HG03135 (cell line): ENCODE data around the gene GPR37.

Source experiments
- ATAC-seq: cut with Tn5 transposase; IDR thresholded peaks from one replicate; pipeline ENCODE4 v1.9.1; 2021; ENCODE audit warnings: mild to moderate bottlenecking, moderate library complexity; ENCODE audit not compliant: unreplicated experiment

Gene GPR37

DNA sequence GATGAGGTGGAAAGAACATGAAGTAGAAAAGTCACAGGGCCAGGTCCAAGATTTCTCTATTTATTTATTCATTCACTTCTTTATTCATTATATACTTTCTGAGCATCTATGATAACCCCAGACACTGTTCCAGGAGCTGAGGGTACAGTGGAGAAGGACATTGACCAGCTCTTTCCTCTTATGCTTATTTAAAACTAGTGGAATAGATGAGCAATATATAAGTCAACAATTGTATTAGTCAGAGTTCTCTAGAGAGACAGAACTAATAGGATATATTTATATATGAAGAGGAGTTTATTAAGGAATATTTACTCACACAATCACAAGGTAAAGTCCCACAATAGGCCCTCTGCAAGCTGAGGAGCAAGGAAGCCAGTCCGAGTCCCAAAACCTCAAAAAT is 15.0 kb upstream of the GPR37 start:
- no peak for ATAC-seq

GRCh38 chr7:124780056-124780455 is 14.5 kb upstream of the GPR37 start:
- no peak for ATAC-seq

DNA sequence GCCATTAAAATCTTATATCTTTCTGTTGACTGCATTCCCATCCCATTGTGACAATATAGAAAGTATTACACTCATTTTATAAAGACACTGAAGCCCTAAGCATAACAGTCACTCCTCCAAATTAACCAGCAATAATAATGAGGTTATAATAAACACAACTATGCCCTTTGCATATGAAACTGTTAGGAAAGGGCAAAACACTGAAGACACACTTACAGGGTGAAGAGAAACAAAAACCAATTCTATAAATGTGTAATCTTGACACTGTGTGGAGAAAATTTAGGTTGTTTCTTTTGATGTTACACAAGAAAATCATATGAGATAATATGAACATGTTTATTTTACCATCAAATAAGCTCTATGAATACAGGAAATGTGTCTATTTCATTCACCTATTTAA is 14.0 kb upstream of the GPR37 start:
- ATAC-seq: no peak

DNA sequence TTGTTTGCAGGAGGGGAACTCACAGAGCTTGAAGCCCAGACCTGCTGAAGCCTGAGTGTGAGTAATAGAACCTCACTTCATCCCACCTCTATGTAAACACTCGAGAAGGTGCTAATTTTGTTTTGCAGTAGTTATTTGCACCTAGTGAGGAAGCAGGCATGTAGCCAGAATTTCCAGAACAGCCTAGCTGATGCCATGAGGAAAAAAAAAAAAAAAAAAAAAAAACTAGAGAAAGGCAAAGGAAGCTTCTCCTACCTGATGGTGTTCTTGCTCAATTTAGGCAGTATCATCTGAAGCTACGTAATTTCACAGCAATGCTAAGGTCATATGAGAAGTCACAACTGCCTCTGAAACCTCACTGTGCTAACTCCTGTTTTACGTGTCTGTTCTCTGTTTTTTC is 13.6 kb upstream of the GPR37 start:
- no peak for ATAC-seq

GRCh38 chr7:124777268-124777667 is 11.7 kb upstream of the GPR37 start:
- ATAC-seq: no peak

GRCh38 chr7:124776153-124776552 is 10.6 kb upstream of the GPR37 start:
- no peak for ATAC-seq

GRCh38 chr7:124775422-124775821 is 9.8 kb upstream of the GPR37 start:
- ATAC-seq: no peak

DNA sequence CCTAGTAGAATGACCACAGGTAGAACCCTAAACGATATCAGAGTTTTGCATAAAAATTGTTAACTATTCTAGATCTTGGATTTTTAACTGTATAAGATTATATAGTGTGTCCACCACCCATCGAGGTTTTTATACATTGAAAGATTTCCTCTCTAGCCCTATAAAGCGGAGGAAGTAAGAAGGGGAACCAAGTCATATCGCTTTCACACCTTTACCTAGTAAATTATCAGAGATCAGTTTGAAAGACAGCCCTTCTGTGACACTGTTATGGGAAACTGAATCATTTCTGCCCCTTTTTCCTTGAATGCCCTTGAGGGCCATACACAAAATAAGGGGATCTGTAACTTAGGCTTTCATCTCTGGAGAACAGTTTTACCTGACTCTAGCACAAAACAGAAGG is 8.3 kb upstream of the GPR37 start:
- ATAC-seq: no peak

DNA sequence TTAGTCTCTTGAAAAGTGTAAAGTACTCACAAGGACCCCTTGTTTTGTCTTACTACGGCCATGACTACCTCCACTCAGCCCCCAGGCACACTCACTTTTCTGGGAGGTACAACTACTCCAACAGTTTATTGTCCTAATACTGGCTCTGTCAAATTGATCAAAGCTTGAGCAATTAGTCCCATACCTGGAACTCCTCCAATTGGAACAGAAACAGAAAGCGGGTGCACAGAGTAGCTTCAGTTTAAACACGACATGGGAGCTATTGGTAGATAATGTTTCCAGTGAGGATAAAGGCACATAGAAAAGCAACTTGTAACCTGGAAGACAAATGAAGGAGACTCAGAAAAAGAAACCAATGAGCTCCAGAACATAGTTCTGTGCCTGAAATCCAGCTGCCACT is 7.7 kb upstream of the GPR37 start:
- no peak for ATAC-seq

GRCh38 chr7:124769136-124769535 is 3.5 kb upstream of the GPR37 start:
- ATAC-seq: no peak

GRCh38 chr7:124768525-124768924 is 2.9 kb upstream of the GPR37 start:
- ATAC-seq: no peak

DNA sequence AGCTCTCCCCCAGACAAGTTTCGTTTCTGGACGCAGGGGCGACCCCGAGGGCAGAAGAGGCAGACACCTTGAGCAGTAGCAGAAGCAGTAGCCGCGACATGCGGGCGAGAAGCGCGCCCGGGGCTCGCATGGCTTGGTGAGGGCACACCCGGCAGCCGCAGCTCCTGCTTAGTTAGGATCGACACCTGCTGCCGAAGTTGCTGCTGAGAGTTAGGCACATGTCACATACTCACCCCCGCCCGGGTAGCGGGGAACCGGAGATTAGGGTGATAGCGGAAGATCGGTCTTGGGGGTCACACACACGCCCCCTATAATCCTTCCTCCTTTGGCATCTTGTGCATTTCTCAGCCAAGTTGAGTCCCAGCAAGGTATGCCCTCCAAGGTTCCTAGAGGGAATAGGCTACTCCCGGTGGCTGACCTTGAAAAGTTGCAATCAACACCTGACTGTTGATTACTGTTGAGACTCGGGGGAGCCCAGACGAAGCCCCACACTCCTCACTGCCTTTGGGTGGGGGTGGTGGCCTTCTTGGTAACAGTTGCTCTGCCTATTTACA is 668 bp downstream of the GPR37 start:
- ATAC-seq: peak; percentile 40

- ATAC-seq: no peak
These were observed 1.3 kb downstream of the GPR37 start for GRCh38 chr7:124764051-124764846.

DNA sequence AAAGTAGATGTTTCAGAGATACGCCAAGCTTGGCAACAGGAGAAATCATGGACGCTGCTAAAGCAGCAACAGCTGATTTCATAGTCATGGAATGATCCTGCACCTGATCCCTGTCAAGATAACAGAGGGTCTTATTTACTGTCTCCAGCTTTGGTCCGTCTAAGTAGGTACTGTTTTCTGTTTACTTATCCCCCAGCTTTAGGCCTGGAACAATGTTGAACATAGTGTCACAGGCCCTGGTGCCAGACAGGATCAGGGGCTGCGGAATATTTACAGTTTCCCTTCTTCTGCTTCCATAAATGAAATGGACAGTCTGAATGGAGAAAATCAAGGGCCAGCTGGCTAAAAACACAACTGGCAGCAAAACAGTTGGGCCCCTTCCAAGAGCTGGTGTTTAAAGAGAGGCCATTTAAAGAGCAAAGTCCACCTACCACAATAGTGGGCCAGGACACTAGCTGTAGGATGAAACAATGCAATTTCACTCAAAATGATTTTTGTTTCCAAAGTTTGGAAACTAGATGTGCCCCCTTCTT is 2.9 kb downstream of the GPR37 start:
- no peak for ATAC-seq

- ATAC-seq: no peak
These were observed 4.4 kb downstream of the GPR37 start for GRCh38 chr7:124761164-124761715.

GRCh38 chr7:124758327-124758726 is 7.3 kb downstream of the GPR37 start:
- no peak for ATAC-seq

- no peak for ATAC-seq
These were observed 10.9 kb downstream of the GPR37 start for GRCh38 chr7:124754576-124755268.

DNA sequence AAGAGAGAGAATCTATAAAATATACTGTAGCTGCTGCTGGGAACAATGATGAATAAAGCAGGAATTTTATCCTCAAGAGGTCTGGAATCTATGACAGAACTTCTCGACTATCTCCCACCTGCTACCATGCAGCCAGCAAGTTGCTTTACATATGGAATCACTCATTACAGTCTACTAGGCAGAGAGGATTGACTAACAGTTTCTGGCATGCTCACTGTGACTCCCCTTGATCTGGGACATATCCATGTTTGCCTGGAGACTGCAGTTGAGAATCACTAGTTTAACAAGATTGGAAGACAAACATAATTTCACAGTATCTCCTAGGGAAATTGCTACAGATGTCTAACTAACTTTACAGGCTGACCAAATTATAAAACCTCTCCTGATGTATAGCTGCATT is 13.3 kb downstream of the GPR37 start:
- no peak for ATAC-seq

DNA sequence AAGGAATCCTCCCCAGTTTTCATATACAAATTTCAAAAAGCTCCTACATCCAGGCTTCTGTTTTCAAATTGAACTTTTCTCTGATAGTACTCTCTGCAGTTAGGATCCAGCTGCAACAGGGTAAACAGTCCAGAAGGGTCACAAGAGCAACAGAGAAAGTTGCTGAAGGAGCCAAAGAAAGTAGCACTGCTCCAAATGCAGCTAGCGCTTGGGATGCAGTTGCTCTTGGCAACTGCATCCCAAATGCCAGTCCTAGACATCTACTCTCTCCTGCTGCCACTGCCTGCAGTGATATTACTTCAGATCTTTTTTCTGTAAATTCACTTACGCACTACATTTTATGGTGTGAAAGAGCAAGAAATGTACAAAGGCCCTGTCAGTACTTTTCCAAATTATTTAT is 14.6 kb downstream of the GPR37 start:
- no peak for ATAC-seq

GRCh38 chr7:124747072-124747471 is 18.5 kb downstream of the GPR37 start:
- no peak for ATAC-seq

DNA sequence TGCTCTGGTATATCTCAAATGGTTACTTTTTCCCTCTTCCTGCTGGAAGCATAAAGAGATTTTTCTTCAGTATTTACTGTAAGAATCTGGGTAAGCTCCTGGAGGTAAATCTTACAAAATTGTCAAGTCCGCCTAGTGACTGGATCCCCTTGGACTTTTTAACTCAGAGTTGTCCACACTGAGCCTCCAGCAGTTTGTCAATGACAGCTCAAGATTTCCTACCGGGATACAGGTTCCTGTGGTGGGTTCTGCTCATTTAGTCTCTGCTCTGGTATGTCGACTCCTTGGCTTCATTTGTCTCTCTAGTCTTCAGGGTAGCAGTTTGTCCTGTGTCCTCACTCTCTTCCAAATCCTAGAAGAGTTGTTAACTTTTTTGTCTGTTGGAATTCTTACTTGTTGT is 27.0 kb downstream of the GPR37 start:
- ATAC-seq: no peak
